Naive B cell (primary cell): Measurements from ENCODE around the gene MYO1D. TPM values are rescaled to one million over a fixed set of nuclear protein-coding genes. Genes with fewer than 3 reads are reported as not detected.
A peak's percentile ranks its signal among the peaks of the same experiment; 100 is the strongest.

Experiments
- ATAC-seq, 2 donors: fragments of 150-1000 bp; cut with Tn5 transposase; 2 replicates each; pipeline ENCODE4 v1.10.0; 2021; ENCODE audit warnings: low read depth in 2 of 2, mild to moderate bottlenecking in 2 of 2, moderate library complexity in 2 of 2
- DNase-seq: peaks from one replicate; pipeline ENCODE4 v3.0.0; 2022
- H3K27ac Mint-ChIP-seq, 6 donors: one replicate each; pipeline ENCODE4 v1.8.0; 2020 to 2022; ENCODE audit warnings: mild to moderate bottlenecking in 6 of 6, mixed read lengths in 6 of 6, moderate library complexity in 5 of 6, inconsistent platforms in 2 of 6
- H3K27me3 Mint-ChIP-seq, 3 donors: one replicate each; pipeline ENCODE4 v1.8.0; 2021 to 2022; ENCODE audit warnings: mixed read lengths in 3 of 3, mild to moderate bottlenecking in 1 of 3
- H3K36me3 Mint-ChIP-seq, 2 donors: one replicate each; pipeline ENCODE4 v1.8.0; 2020 to 2022; ENCODE audit warnings: mixed read lengths in 2 of 2, inconsistent platforms in 1 of 2, mild to moderate bottlenecking in 1 of 2
- H3K4me1 Mint-ChIP-seq, 3 donors: one replicate each; pipeline ENCODE4 v1.8.0; 2020 to 2022; ENCODE audit warnings: mixed read lengths in 3 of 3, inconsistent platforms in 1 of 3, mild to moderate bottlenecking in 1 of 3, moderate library complexity in 1 of 3
- H3K4me3 Mint-ChIP-seq, 8 donors: one replicate each; pipeline ENCODE4 v1.8.0; 2020 to 2022; ENCODE audit warnings: mild to moderate bottlenecking in 8 of 8, mixed read lengths in 8 of 8, moderate library complexity in 8 of 8, inconsistent platforms in 2 of 8
- H3K9me3 Mint-ChIP-seq, 7 donors: one replicate each; pipeline ENCODE4 v1.8.0; 2020 to 2022; ENCODE audit warnings: mixed read lengths in 7 of 7, mild to moderate bottlenecking in 5 of 7, inconsistent platforms in 2 of 7, moderate library complexity in 1 of 7
- polyA plus RNA-seq, 6 donors: library from polyadenylated mRNA; unstranded; fragments of 300-500 nt; fragmentation: Illumina TruSeq; gene quantifications; one replicate each; pipeline ENCODE4 v1.2.3, GENCODE V29; 2021; ENCODE audit warnings: low read depth in 6 of 6

The MYO1D gene
- polyA plus RNA-seq, 6 donors from 2014 or later, result 1.9 to 3.7 (median 2.6) TPM

- ATAC-seq, result no peak
- Mint-ChIP-seq H3K9me3 (peaks cover 9 to 39% (median 23%) of the 10 kb centered on the region in 7 donors), H3K27ac (no peak overlapping the region), H3K4me3 (no peak overlapping the region), H3K27me3 (no peaks in the 10 kb centered on the region), H3K36me3 (peaks cover 9 to 22% of the 10 kb centered on the region in 2 donors), H3K4me1 (peaks cover 3 to 8% (median 4%) of the 10 kb centered on the region in 3 donors)
- no peak for DNase-seq
These were observed 292.1 kb downstream of the MYO1D start for GRCh38 chr17:32584792-32585191.

GRCh38 chr17:32583053-32583452 is 293.9 kb downstream of the MYO1D start:
- Mint-ChIP-seq H3K27ac (no peak overlapping the region), H3K4me3 (peak overlapping the region in 1 of 8 donors; percentile 2), H3K9me3 (peaks cover 9 to 39% (median 23%) of the 10 kb centered on the region in 7 donors), H3K4me1 (peaks cover 3 to 6% (median 4%) of the 10 kb centered on the region in 3 donors), H3K27me3 (no peaks in the 10 kb centered on the region), H3K36me3 (peaks cover 9 to 22% of the 10 kb centered on the region in 2 donors)
- ATAC-seq (no peak), DNase-seq (no peak)

GRCh38 chr17:32575852-32576251 is 301.1 kb downstream of the MYO1D start:
- Mint-ChIP-seq H3K9me3 (peaks cover 0 to 6% (median 3%) of the 10 kb centered on the region in 7 donors), H3K4me1 (peaks cover 0 to 6% (median 6%) of the 10 kb centered on the region in 3 donors), H3K4me3 (no peak overlapping the region), H3K27me3 (no peaks in the 10 kb centered on the region), H3K27ac (peak overlapping the region in 1 of 6 donors; percentile 15), H3K36me3 (peaks cover 0 to 5% of the 10 kb centered on the region in 2 donors)
- no peak for DNase-seq
- no peak for ATAC-seq

GRCh38 chr17:32570081-32570396 is 306.9 kb downstream of the MYO1D start:
- no peak overlapping the region for H3K4me3 Mint-ChIP-seq
- H3K9me3 Mint-ChIP-seq, result no peaks in the 10 kb centered on the region
- ATAC-seq (no peak), DNase-seq (no peak)
- H3K36me3 Mint-ChIP-seq, result no peaks in the 10 kb centered on the region
- H3K27ac Mint-ChIP-seq, result no peak overlapping the region
- peaks cover 17 to 30% (median 17%) of the 10 kb centered on the region in 3 donors for H3K4me1 Mint-ChIP-seq
- H3K27me3 Mint-ChIP-seq, result no peaks in the 10 kb centered on the region

- Mint-ChIP-seq H3K36me3 (no peaks in the 10 kb centered on the region), H3K4me3 (peak overlapping the region in 3 of 8 donors; percentile 5 to 69 (median 48)), H3K27me3 (no peaks in the 10 kb centered on the region), H3K27ac (peak overlapping the region in 2 of 6 donors; percentile 18 to 63), H3K9me3 (no peaks in the 10 kb centered on the region), H3K4me1 (peaks cover 17 to 30% (median 17%) of the 10 kb centered on the region in 3 donors)
- DNase-seq, result no peak
- no peak for ATAC-seq
These were observed 307.5 kb downstream of the MYO1D start for GRCh38 chr17:32569171-32570080.

GRCh38 chr17:32568705-32569104 is 308.2 kb downstream of the MYO1D start:
- Mint-ChIP-seq H3K4me1 (peaks cover 17 to 33% (median 17%) of the 10 kb centered on the region in 3 donors), H3K27me3 (no peaks in the 10 kb centered on the region), H3K9me3 (no peaks in the 10 kb centered on the region), H3K27ac (peak overlapping the region in 3 of 6 donors; percentile 18 to 63 (median 29)), H3K4me3 (no peak overlapping the region), H3K36me3 (no peaks in the 10 kb centered on the region)
- ATAC-seq (no peak), DNase-seq (no peak)

- Mint-ChIP-seq H3K9me3 (no peaks in the 10 kb centered on the region), H3K27me3 (no peaks in the 10 kb centered on the region), H3K27ac (no peak overlapping the region), H3K4me3 (no peak overlapping the region), H3K36me3 (no peaks in the 10 kb centered on the region), H3K4me1 (peaks cover 17 to 33% (median 17%) of the 10 kb centered on the region in 3 donors)
- DNase-seq (no peak), ATAC-seq (no peak)
These were observed 309.4 kb downstream of the MYO1D start for GRCh38 chr17:32567511-32567910.

- peak overlapping the region in 2 of 6 donors; percentile 19 to 73 for H3K27ac Mint-ChIP-seq
- no peak for ATAC-seq
- H3K4me3 Mint-ChIP-seq, result no peak overlapping the region
- H3K36me3 Mint-ChIP-seq, result no peaks in the 10 kb centered on the region
- no peaks in the 10 kb centered on the region for H3K9me3 Mint-ChIP-seq
- peaks cover 17 to 33% (median 17%) of the 10 kb centered on the region in 3 donors for H3K4me1 Mint-ChIP-seq
- H3K27me3 Mint-ChIP-seq, result no peaks in the 10 kb centered on the region
- no peak for DNase-seq
These were observed 309.8 kb downstream of the MYO1D start for GRCh38 chr17:32567086-32567485.

GRCh38 chr17:32566303-32566702 is 310.6 kb downstream of the MYO1D start:
- Mint-ChIP-seq H3K36me3 (no peaks in the 10 kb centered on the region), H3K9me3 (no peaks in the 10 kb centered on the region), H3K4me3 (no peak overlapping the region), H3K27ac (peak overlapping the region in 3 of 6 donors; percentile 70 to 86 (median 84)), H3K4me1 (peaks cover 17 to 33% (median 17%) of the 10 kb centered on the region in 3 donors), H3K27me3 (no peaks in the 10 kb centered on the region)
- no peak for DNase-seq
- ATAC-seq, result no peak

- H3K9me3 Mint-ChIP-seq, result no peaks in the 10 kb centered on the region
- no peak overlapping the region for H3K27ac Mint-ChIP-seq
- DNase-seq (no peak), ATAC-seq (no peak)
- no peak overlapping the region for H3K4me3 Mint-ChIP-seq
- no peaks in the 10 kb centered on the region for H3K36me3 Mint-ChIP-seq
- no peaks in the 10 kb centered on the region for H3K27me3 Mint-ChIP-seq
- H3K4me1 Mint-ChIP-seq, result peaks cover 17 to 28% (median 17%) of the 10 kb centered on the region in 3 donors
These were observed 311.5 kb downstream of the MYO1D start for GRCh38 chr17:32565401-32565800.

GRCh38 chr17:32564325-32564724 is 312.6 kb downstream of the MYO1D start:
- ATAC-seq, result no peak
- no peak overlapping the region for H3K4me3 Mint-ChIP-seq
- no peaks in the 10 kb centered on the region for H3K27me3 Mint-ChIP-seq
- DNase-seq, result no peak
- no peaks in the 10 kb centered on the region for H3K9me3 Mint-ChIP-seq
- H3K4me1 Mint-ChIP-seq, result peaks cover 16 to 26% (median 20%) of the 10 kb centered on the region in 3 donors
- H3K27ac Mint-ChIP-seq, result peak overlapping the region in 2 of 6 donors; percentile 10 to 53
- no peaks in the 10 kb centered on the region for H3K36me3 Mint-ChIP-seq

- Mint-ChIP-seq H3K36me3 (no peaks in the 10 kb centered on the region), H3K27me3 (no peaks in the 10 kb centered on the region), H3K4me1 (peaks cover 19 to 26% (median 26%) of the 10 kb centered on the region in 3 donors), H3K9me3 (no peaks in the 10 kb centered on the region), H3K27ac (peak overlapping the region in 1 of 6 donors; percentile 7), H3K4me3 (no peak overlapping the region)
- DNase-seq (no peak), ATAC-seq (no peak)
These were observed 313.3 kb downstream of the MYO1D start for GRCh38 chr17:32563583-32563982.

GRCh38 chr17:32558997-32559650 is 317.8 kb downstream of the MYO1D start:
- H3K4me1 Mint-ChIP-seq, result peaks cover 25 to 43% (median 32%) of the 10 kb centered on the region in 3 donors
- ATAC-seq, result peak; percentile 47 to 65

More at GRCh38 chr17:32558997-32559650, 317.8 kb downstream of the MYO1D start:
- H3K9me3 Mint-ChIP-seq, result peaks cover 0 to 3% (median 0%) of the 10 kb centered on the region in 7 donors
- H3K27ac Mint-ChIP-seq, result peak overlapping the region in 4 of 6 donors; percentile 36 to 95 (median 69)
- no peak for DNase-seq
- no peaks in the 10 kb centered on the region for H3K36me3 Mint-ChIP-seq
- peak overlapping the region in 5 of 8 donors; percentile 43 to 83 (median 57) for H3K4me3 Mint-ChIP-seq
- no peaks in the 10 kb centered on the region for H3K27me3 Mint-ChIP-seq
